Measurements from ENCODE around the gene GAN.

The GAN gene

GRCh38 chr16:81431554-81432353 is 117.0 kb downstream of the GAN start:
- no peak for DNase-seq (ENCODE audit: low spot score)

GRCh38 chr16:81432937-81433557 is 118.3 kb downstream of the GAN start:
- no peak for DNase-seq (ENCODE audit: low spot score)

DNA sequence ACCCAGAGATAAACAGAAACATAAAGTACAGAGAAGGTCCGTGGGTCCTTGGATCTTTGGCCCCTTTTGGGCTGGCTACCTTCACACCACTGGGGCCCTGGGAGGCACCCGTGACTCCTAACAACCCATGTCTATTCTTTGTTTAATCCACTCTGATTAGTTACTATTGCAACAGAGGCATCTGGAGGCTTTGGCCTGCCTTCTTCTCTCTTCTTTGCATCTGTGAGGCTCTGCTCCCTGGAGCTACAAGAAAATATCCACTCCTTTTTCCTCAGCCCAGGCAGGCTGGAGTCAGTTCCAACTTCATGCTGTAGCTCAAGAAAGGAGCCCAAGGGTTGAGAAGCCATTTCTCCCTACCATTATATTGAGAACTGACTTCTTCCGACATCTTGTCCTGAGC is 120.3 kb downstream of the GAN start:
- no peak for DNase-seq (ENCODE audit: low spot score)

DNA sequence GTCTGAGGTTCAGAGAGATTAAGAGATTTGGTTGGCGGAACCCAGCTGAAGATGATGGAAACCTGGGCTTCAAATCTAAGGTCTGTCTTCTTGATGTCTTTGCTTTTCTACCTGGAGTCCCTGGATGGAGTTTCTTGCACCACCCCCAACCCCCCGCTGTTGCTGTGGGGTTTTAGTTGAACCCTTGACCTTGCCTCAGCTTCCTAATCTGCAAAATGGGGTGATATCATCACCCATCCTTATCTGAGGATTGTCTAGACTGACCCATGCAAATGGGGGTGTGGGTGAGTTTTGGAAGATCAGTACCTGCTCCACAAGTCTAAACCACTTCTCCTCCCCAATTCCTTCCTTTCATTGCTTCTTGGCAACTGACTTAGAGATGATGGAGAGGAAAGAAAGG is 120.8 kb downstream of the GAN start:
- no peak for DNase-seq (ENCODE audit: low spot score)

DNA sequence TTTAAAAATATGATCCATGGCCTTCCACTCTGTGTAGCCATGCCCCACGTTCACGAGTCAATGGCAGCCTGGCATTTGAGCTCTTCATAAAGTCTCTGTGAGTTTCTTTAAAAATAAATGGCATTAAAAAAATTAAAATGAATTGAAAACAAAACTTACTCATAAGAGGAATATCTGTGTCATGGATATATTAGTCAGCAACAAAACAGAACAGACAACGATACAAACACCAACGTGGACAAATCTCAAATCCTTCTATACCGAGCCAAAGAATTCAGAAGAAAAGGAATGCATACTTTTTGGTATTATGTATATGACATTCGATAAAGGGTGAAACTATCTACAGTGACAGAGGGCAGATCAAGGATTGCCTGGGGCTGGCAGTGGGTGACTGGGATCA is 121.6 kb downstream of the GAN start:
- DNase-seq (ENCODE audit: low spot score): no peak

GRCh38 chr16:81437865-81438264 is 123.1 kb downstream of the GAN start:
- DNase-seq (ENCODE audit: low spot score): no peak
